Left kidney (tissue), 8 donors: Measurements from ENCODE around the gene C11orf86. TPM values are rescaled to one million over a fixed set of nuclear protein-coding genes. Genes with fewer than 3 reads are reported as not detected.
A peak's percentile ranks its signal among the peaks of the same experiment; 100 is the strongest.
"Not testable (repeated sequence)": the region's sequence is repeated elsewhere in the genome, so short reads cannot be mapped to it uniquely, and the experiment has no call there.

Source experiments
- DNase-seq: peaks from one replicate; pipeline ENCODE4 v3.0.0-alpha.2; 2013
- long read RNA-seq, 8 donors: transcript quantifications; one replicate each; lab custom pipeline, GENCODE V29; 2026
- polyA plus RNA-seq: library from polyadenylated mRNA; unstranded; fragments of 120-200 nt; gene quantifications from one replicate; pipeline ENCODE4 v1.2.1, GENCODE V29; 2013; ENCODE audit not compliant: insufficient read length

Gene C11orf86, protein sequence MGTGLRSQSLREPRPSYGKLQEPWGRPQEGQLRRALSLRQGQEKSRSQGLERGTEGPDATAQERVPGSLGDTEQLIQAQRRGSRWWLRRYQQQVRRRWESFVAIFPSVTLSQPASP
- not detected for polyA plus RNA-seq
- long read RNA-seq, donor 1: 0 reads
- long read RNA-seq, donor 2: 0 reads
- long read RNA-seq, donor 3: 0 reads
- long read RNA-seq, donor 4: 0 reads
- long read RNA-seq, donor 5: 0 reads
- long read RNA-seq, donor 6: 0 reads
- long read RNA-seq, donor 7: 0 reads
- long read RNA-seq, donor 8, partial matches to known transcripts: 0 of 1 reads
- long read RNA-seq, donor 8, other reads (novel, unspliced or antisense): 0 of 1 reads

DNA sequence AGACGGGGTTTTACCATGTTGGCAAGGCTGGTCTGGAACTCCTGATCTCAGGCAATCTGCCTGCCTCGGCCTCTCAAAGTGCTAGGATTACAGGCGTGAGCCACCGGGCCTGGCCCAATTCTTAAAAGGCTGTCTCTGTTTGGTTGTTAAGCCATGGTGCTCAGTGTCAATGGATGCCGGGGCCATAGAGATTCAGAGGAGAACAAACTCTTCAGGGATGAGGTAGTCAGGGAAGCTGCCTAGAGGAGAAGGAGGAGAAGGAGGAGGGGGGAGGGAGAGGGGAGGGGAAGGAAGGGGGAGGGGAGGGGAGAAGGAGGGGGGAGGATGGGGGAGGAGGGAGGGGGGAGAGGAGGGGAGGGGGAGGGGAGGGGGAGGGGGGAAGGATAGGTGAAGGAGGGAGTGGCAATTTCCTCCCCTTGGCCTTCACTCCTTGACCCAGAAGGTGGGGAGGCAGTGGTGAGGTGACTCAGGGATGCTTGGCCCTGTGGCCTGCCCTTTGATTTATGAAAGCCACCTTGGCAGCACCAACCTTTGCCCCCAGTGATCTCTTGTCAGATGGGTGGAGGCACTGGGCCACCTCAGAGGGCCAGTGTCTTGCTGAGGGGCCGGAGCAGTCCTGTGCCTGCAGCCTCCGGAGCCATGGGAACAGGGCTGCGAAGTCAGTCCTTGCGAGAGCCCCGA is at the start of gene C11orf86:
TSS of gene C11orf86 (plus strand) at position 581 of the 681 bp plus-strand sequence. CDS start at position 640, 59 bp downstream.
- DNase-seq: no peak

DNA sequence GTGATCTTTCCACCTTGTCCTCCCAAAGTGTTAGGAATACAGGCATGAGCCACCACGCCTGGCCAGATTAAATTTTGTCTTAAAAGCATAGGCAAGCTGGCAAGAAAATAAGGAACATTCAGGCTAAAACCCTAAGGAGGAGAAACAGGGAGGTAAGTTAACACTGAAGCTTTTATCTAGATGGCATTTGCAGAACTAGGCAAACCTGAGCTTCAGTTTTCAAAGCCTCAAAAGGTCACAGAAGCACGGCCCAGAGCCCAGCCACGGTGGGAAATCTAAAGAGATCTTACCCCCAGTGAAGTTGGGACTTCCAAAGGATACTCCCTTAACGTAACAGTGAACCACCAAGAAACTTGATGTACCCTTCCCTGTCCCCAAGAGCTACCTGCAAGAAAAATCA is 45.4 kb upstream of the C11orf86 start:
- no peak for DNase-seq

DNA sequence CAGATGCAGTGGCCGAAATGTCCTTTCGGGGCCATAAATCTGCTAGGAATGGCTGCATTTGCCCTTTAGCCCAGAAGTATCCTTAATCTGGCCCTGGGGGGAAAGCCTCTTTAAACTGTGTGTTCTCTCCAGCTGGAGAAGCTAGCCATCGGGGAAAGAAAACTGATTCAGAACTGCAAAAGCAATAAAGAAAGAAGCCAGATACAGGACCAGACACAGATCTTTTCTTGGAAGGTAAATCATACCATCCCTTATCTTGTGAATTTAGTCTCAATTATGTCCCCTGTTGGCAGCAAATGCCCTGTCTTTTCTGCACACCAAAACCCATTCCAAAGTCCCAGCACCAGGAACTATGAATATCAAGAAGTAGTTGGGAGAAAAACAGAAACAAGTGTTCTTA is 42.6 kb upstream of the C11orf86 start:
- no peak for DNase-seq

DNA sequence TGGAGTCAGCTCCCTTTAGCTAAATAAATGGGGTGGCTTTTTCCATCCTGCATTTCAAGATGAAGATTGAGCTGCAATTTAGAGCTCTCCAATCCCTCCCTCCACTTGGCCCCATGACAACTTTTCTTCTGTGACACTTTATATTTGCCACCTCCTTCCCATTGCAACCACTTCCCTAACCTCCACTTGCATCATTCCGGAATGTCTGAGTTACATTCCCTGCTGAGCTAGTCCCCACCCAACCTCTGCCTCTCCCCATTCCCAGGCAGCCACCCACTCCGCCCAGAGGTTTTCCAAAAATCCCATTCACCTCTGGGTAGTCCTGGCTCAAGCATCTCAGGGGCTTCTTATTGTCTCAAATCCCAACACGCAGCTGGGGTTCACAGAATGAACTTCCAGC is 41.6 kb upstream of the C11orf86 start:
- no peak for DNase-seq

DNA sequence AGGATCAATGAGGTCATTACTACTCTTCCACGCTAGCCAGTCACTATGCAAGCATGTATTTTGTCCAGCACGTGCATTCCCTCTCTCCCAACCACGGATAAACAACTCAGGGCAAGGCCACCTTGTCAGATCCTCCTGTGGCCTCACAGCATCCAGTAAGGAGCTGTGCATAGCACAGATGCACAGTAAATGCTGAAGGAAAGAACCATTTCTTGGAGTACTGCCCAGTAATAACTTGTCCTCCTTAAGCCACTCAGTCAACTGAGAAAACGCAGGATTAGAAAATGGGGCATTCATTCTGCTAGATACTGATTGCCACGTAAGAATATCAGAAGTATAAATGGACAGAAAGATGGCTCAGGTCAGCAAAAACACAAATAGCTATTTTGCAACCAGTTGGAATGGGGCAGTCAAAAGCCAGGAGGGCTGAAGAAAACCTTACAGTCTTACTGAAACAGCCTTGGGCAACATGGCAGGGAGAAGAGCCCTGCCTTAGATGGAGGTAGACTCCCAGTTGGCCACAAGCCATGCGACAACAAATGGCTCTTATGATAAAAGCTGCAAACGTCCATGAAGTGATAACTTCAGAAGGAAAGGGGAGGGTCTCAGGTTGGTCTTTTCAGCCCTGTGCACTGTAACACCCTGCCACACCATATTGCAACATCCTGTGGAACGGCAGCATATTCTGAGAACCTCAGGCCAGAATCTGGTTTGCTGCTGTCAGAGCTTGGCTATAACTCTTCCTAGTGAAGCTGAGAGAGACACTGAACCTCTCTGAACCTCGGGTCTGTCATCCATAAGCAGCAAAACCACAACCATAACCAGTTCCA is 39.9 kb upstream of the C11orf86 start:
- DNase-seq: no peak

DNA sequence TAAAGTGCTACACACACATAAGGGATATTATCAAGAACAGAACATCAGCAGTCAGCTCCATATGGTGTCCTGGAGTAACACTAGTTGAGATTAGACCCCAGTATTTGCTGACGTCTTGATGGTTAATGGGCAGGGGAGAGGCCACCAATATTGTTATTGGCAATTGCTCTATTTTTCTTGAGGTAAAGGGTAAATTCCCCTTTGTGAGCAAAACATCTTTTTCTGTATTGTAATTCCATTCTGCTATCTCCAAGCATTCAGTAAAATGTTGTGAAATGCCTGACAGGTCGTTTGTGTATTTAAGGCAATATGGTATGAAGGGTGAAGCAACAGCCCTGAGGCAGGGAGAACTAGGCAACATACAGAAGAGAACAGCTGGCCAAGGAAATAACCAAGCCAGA is 38.8 kb upstream of the C11orf86 start:
- DNase-seq: no peak

DNA sequence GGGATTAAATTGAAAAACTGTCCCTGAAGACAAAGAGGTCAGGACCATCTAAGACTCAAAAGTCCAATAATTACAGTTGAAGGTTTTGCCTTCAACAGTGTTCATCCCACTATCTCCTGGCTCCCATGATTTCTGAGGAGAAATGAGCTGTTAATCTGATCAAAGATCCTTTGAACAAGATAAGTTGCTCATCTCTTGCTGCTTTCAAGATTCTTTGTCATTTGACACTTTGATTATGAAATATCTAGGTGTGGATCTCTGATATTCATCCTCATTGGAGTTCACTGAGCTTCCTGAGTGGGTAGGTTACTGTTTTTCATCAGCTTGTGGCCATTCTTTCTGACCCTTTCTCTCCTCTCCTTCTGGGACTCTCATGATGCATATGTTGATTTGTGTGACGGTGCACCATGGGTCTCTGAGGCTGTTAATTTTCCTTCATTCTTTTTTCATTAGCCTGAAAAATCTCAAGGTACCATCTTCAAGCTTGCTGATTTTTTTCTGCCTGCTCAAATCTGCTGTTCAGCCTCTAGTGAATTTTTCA is 37.8 kb upstream of the C11orf86 start:
- DNase-seq: no peak

DNA sequence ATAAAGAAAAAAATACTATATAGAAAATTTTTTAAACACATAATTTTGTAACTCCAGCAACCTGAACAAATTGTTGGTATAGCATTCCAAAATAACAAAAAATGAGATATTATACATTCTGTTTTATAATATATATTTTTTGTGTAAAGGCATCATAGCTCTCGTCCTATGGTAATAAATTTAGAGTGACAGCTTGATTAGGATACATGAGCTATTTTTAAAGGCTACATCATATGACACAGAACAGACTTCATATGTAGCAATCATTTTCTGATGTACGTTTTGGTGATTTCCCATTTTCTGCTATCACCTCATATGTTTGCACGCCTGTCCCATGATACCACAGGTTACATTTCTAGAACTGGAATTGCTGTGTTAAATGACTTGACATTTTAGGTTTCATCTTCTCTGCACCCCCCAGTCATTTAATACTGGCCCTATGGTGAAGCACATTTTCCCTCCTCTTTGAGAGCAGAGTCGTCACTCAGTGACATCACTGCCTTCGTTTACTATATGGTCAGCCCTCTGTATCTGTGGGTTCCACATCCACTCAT is 36.4 kb upstream of the C11orf86 start:
- no peak for DNase-seq

DNA sequence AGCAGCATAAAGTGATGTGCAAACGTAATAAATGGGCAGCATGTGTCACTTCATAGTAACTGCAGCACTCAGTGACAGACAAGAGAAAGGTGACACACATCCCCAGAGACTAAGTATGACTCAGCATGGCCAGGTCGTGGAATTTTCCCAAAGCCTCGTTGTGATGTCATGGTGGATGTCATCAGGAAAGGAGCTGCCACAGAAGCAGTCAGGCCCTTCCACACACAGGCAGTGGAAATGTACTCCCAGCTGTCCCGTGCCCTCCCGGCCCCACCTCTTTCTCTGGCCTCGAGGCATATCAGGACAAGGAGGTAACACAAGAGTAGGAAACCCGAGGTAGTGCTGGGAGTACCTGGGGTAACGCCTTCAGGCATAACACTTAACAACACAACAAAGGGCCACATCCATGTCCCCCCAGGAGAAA is 25.0 kb upstream of the C11orf86 start:
- no peak for DNase-seq

DNA sequence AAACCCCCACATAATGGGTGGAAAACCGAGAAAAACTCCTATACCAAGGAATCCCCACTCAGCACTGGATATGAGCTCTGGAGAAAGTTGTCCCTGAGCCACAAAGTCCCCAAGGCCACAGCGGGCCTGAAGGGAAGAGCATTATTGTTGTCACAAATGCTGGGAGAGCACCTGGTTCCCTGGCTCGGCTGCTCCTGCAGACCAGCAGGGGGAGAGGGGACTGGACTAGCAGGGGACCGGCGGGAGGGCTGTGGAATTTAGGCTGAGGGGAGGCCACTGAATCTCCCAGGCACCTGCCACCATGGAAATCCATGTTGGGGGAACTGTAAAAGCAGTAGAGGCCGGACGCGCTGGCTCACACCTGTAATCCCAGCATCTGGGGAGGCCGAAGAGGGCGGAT is 24.0 kb upstream of the C11orf86 start:
- no peak for DNase-seq

DNA sequence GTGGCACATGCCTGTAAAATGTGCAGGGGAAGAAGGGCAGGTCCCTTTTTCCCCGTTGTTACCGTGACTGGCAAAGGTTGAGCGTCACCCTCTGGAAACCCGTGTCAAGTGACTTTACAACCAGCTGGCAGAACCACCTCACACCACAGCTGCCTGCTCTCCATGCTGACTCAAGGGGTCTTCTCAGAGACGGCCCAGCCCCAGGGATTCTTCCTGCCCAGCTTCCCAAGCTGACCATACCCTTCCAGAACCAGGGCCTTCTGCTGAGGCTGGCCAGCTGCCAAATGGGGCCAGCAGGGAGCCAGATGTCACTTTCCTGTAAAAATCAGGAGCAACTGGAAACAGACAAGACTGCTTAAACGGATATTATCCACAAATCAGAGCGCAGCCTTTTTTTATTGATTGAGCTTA is 23.2 kb upstream of the C11orf86 start:
- DNase-seq: no peak

DNA sequence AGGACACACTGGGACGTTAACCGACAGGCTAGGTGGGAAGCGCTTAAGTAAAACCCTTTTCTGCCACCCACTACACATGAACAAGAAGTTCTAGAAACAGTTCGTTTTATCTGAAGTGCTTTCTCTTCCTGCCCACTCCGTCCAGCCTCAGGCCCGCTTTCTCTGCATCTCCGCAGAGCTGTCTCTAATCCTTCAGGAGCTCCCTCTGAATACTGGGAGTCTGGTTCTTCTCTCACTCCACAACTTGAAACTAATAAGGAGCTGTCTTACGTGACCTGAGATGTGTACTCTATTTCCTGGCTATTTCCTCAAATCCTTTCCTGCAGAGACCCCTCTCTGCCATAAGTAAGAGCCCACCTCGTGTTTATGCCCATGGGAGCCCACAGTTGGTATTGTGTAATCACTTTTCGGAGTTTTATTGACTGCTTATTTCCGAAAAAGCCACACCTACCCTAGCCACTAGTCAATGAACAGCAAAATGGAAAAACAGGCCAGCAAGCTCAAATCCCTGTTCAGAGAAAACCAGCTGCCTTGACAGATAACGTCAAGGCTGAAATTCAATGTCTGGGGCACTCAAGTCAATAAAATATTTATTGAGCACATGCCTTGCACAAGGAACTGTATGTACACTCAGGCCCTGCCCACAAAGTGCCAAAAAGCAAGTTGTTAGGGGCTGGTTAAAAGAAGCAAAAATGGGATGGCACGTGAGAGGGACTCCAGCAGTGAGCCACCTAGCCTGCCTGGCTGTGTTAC is 21.8 kb upstream of the C11orf86 start:
- DNase-seq: no peak

DNA sequence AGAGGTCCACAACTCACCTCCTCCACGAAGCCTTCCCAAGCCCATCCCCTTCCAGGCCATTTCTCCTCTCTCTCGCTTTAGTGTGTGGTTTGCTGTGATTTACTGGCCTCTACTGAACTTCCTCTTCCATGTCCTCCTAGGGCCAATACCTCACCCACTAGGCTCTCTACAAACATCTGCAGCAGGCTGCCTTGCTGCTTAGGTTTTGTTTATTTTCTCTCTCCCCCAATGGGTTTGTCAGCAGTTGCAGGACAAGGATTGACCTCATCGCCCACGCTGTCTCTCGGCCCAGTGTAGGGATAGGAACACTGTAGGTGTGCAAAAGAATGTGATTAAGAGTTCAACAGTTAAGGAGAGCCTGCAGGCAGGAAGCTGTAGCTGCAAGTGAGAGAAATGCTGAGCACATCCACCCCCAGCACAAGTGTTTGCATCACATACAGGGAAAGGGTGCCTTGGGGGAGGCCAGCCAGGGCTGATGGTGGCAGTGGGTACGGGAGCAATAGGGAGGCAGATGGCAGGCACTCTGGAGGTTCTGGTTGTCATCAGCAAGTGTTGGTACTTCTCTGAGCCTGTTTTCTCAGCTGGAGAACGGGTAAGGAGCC is 18.3 kb upstream of the C11orf86 start:
- DNase-seq: no peak

DNA sequence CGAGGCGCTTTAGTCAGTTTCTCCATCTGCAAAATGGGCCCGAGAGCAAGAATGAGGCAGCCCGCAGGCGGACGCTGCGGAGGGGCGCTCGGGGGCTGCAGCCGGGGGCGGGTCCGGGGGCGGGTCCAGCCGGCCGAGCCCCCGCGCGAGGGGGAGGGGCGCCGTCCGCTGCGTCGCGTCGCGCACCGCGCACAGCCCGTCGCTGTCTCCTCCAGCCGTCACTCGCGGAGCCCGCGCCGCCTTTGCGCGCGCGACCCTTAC is 17.2 kb upstream of the C11orf86 start:
- no peak for DNase-seq

DNA sequence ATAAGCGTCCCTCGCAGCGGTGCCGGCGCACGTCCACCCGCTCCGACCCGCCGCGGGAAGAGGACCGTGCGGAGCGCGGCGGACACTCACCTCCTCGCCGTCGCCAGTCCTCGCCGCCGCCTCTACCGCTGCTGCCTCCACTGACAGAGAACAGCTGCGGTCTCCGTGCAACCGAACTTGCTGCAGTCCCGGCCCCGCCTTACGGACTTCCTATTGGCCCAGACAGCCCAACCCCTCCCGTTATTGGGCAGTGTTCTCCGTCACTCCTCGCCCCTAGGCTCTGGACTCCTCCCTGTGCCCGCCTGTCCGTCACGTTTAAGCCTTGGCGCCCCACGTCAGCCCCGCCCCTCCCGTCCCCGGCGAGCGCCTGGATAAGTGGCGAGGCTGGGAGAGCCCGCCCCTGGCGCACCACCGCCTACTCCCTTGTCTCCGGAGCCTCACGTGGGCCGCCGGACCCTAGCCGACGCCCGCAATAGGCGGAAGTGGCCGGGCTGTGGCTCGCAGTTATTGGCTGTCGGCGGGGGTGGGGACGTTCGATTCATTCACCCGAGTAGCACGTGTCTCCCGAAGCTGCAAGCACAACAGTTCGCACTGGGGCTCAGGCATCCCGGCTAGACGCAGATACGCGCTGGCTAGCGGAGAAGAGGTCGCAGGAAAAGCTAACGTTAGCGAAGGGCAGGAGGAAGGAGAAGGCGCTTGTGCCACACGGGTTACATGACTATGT is 16.7 kb upstream of the C11orf86 start, which contains the start of gene PC:
TSS of gene PC (minus strand) at position 152 of the 724 bp plus-strand sequence. CDS start 86,224 bp downstream, outside the sequence.
- peak; percentile 99 for DNase-seq

DNA sequence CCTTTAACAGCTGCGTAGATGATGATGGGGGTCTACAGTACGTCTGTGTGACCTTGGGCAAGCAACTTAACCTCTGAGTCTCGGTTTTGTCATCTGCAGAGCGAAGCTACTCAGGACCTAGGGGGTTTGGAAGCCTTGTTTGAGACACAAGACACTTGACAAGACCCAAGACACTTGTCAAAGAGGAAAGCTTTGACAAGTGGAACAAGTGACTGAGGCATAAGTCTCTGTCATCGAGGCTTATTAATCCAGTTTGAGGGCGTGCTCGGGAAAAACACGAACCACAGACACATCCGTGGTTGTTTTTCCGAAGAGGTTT is 16.2 kb upstream of the C11orf86 start:
- no peak for DNase-seq

DNA sequence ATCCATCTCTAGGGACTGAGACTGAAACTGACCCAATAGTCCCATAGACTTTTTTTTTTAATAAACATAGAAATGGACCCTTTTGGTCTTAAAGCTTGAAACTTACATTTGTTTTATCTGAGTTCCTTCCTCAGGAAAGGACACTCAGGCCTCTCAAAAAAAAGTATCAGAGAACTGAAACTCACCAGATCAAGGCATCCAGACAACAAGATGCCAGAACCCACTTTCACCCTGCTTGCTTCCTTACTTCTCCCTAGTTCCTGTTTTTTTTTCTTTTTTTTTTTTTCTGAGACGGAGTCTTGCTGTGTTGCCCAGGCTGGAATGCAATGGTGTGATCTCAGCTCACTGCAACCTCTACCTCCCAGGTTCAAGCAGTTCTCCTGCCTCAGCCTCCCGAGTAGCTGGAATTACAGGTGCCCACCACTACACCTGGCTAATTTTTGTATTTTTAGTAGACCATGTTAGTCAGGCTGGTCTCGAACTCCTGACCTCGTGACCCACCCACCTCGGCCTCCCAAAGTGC is 13.4 kb upstream of the C11orf86 start:
- not testable (repeated sequence) for DNase-seq

DNA sequence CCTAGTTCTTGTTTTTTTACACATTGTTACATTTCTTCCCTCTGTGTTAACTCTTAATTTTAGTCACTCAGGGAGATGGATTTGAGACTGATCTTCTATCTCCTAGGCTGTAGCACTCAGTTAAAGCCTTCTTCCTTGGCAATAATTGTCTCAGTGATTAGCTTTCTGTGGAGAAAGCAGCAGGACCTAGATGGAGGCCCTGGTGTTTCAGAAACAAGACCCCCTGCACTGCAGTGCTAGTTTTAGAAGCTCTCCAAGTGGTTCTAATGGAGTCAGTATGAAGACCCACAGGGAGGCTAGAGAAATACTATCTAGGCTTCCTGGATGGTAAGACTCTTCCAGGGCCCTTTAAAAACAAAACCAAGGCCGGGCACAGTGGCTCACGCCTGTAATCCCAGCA is 12.9 kb upstream of the C11orf86 start:
- no peak for DNase-seq

DNA sequence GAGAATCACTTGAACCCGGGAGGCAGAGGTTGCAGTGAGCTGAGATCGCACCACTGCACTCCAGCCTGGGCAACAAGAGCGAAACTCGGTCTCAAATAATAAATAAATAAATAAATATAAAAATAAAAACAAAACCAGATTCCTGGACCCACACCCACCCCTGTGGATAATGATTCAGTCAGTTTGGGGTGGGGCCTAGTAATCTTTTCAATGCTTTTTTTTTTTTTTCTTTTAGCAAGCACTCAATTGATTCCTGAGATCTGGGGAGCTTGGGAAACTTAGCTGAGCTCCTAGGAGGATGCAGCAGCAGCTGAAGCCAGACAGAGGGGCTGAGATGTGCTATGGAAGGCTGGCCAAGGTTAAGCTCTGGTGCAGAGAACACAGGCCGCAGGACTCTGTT is 12.3 kb upstream of the C11orf86 start:
- no peak for DNase-seq

DNA sequence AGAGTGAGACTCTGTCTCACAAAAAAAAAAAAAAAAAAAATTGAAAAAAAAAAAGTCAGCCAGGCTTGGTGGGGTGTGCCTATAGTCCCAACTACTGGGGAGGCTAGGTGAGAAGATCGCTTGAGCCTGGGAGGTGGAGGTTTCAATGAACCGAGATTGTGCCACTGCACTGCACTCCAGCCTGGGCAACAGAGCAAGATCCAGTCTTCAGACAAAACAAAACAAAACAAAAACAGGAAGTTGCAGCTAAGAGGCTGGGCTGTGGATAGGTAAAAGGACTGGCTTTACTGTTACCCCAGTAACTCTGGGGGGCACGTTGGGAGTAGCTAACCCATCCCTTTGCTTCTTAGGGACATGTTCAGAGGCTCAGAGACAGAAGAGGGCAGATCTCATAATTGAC is 10.6 kb upstream of the C11orf86 start:
- no peak for DNase-seq
